WERI-Rb-1 (cell line): ENCODE measurements around the gene TTYH1.

Source experiments
- DNase-seq: peaks from one replicate; pipeline ENCODE4 v3.0.0-alpha.2; 2020
- H3K27ac ChIP-seq: fragments of 250-450 bp; sonication (Bioruptor Pico); 2 replicates; pipeline ENCODE4 v1.5.1; 2020; ENCODE audit warnings: mild to moderate bottlenecking, moderate library complexity
- H3K27me3 ChIP-seq: fragments of 250-450 bp; sonication (Bioruptor Pico); 2 replicates; pipeline ENCODE4 v1.5.1; 2021; ENCODE audit warnings: mild to moderate bottlenecking, low read depth, moderate library complexity; ENCODE audit not compliant: insufficient read depth, severe bottlenecking
- H3K36me3 ChIP-seq: fragments of 250-450 bp; sonication (Bioruptor Pico); 2 replicates; pipeline ENCODE4 v1.5.1; 2020; ENCODE audit warnings: mild to moderate bottlenecking, moderate library complexity
- H3K4me3 ChIP-seq: 2 replicates; pipeline ENCODE4 v1.5.1; 2011; ENCODE audit warnings: low read depth, mild to moderate bottlenecking, control low read depth, low read length
- H3K9me3 ChIP-seq: fragments of 250-450 bp; sonication (Bioruptor Pico); 2 replicates; pipeline ENCODE4 v1.5.1; 2021; ENCODE audit warnings: mild to moderate bottlenecking, moderate library complexity; ENCODE audit not compliant: severe bottlenecking
- CTCF ChIP-seq: IDR thresholded peaks from 2 replicates; pipeline ENCODE4 v1.5.1; 2011; ENCODE audit warnings: low read depth, mild to moderate bottlenecking, control low read depth, inconsistent platforms, low read length

TTYH1 gene

GRCh38 chr19:54420068-54420382, 4.8 kb downstream of the TTYH1 start:
- no peak for TF ChIP-seq CTCF
- H3K4me3 ChIP-seq = no peak overlapping the region
- no peak for DNase-seq
- peaks cover 6% of the 10 kb centered on the region for H3K27me3 ChIP-seq
- H3K9me3 ChIP-seq = no peaks in the 10 kb centered on the region
- no peaks in the 10 kb centered on the region for H3K36me3 ChIP-seq
- no peak overlapping the region for H3K27ac ChIP-seq

- peaks cover 4% of the 10 kb centered on the region for H3K27me3 ChIP-seq
- H3K27ac ChIP-seq = no peak overlapping the region
- H3K4me3 ChIP-seq = no peak overlapping the region
- TF ChIP-seq CTCF = no peak
- DNase-seq = no peak
- H3K36me3 ChIP-seq = no peaks in the 10 kb centered on the region
- no peaks in the 10 kb centered on the region for H3K9me3 ChIP-seq
These were observed 5.3 kb downstream of the TTYH1 start for GRCh38 chr19:54420383-54421168.

- TF ChIP-seq CTCF = no peak
- H3K9me3 ChIP-seq = no peaks in the 10 kb centered on the region
- DNase-seq = no peak
- H3K4me3 ChIP-seq = no peak overlapping the region
- no peaks in the 10 kb centered on the region for H3K27me3 ChIP-seq
- H3K36me3 ChIP-seq = no peaks in the 10 kb centered on the region
- H3K27ac ChIP-seq = no peak overlapping the region
These were observed 5.9 kb downstream of the TTYH1 start for GRCh38 chr19:54421169-54421516.

- Histone ChIP-seq H3K4me3 (no peak overlapping the region), H3K27ac (no peak overlapping the region), H3K36me3 (no peaks in the 10 kb centered on the region), H3K27me3 (no peaks in the 10 kb centered on the region), H3K9me3 (no peaks in the 10 kb centered on the region)
- DNase-seq = no peak
- no peak for TF ChIP-seq CTCF
These were observed 6.3 kb downstream of the TTYH1 start for GRCh38 chr19:54421521-54421920.

GRCh38 chr19:54422136-54422535, 6.9 kb downstream of the TTYH1 start:
- H3K36me3 ChIP-seq = no peaks in the 10 kb centered on the region
- TF ChIP-seq CTCF = no peak

DNA sequence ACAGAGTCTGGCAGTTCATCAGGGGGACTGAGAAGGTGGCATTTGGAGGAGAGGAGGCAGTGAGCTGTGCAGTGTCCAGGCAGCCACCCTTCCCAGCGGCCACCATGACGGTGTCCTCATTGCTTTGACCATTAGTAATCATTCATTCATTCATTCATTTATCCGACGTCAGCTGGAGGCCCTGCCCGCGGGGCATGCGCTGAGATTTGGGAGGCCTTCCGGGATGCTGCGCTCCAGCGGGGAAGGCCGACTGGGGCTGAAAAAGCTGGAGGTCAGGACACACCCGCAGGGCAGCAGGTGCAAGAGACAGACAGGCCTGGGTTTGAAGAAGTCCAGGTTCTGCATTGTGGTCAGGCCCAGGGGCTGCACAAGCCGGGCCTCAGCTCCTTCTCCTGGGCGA, 8.9 kb downstream of the TTYH1 start:
- TF ChIP-seq CTCF = no peak
- Histone ChIP-seq H3K27me3 (no peaks in the 10 kb centered on the region), H3K4me3 (no peak overlapping the region), H3K9me3 (no peaks in the 10 kb centered on the region), H3K36me3 (no peaks in the 10 kb centered on the region), H3K27ac (no peak overlapping the region)
- DNase-seq = no peak

More at GRCh38 chr19:54422136-54422535, 6.9 kb downstream of the TTYH1 start:
- Histone ChIP-seq H3K27ac (no peak overlapping the region), H3K4me3 (no peak overlapping the region), H3K9me3 (no peaks in the 10 kb centered on the region), H3K27me3 (no peaks in the 10 kb centered on the region)
- no peak for DNase-seq
